ENCODE results near the gene MAML2.
A peak's percentile ranks its signal among the peaks of the same experiment; 100 is the strongest.

MAML2 gene

GRCh38 chr11:96207459-96208449, 135.2 kb downstream of the MAML2 start:
- DNase-seq (ENCODE audit: low spot score), result no peak

- no peak for DNase-seq (ENCODE audit: low spot score)
These were observed 136.0 kb downstream of the MAML2 start for GRCh38 chr11:96206955-96207354.

GRCh38 chr11:96205460-96205809, 137.6 kb downstream of the MAML2 start:
- peak; percentile 93 for DNase-seq (ENCODE audit: low spot score)

- DNase-seq (ENCODE audit: low spot score), result peak; percentile 78
These were observed 138.1 kb downstream of the MAML2 start for GRCh38 chr11:96204721-96205459.

- no peak for DNase-seq (ENCODE audit: low spot score)
These were observed 138.7 kb downstream of the MAML2 start for GRCh38 chr11:96204366-96204659.

GRCh38 chr11:96203567-96204365, 139.2 kb downstream of the MAML2 start:
- DNase-seq (ENCODE audit: low spot score), result no peak

GRCh38 chr11:96200243-96200642, 142.8 kb downstream of the MAML2 start:
- DNase-seq (ENCODE audit: low spot score), result no peak

- no peak for DNase-seq (ENCODE audit: low spot score)
These were observed 143.4 kb downstream of the MAML2 start for GRCh38 chr11:96199563-96200025.

GRCh38 chr11:96197801-96198701, 144.9 kb downstream of the MAML2 start:
- no peak for DNase-seq (ENCODE audit: low spot score)

GRCh38 chr11:96197103-96197502, 145.9 kb downstream of the MAML2 start:
- peak; percentile 54 for DNase-seq (ENCODE audit: low spot score)

- no peak for DNase-seq (ENCODE audit: low spot score)
These were observed 146.8 kb downstream of the MAML2 start for GRCh38 chr11:96196181-96196662.

GRCh38 chr11:96195671-96196070, 147.3 kb downstream of the MAML2 start:
- no peak for DNase-seq (ENCODE audit: low spot score)

- DNase-seq (ENCODE audit: low spot score), result no peak
These were observed 148.2 kb downstream of the MAML2 start for GRCh38 chr11:96194581-96195374.

GRCh38 chr11:96193745-96194443, 149.1 kb downstream of the MAML2 start:
- DNase-seq (ENCODE audit: low spot score), result no peak

- no peak for DNase-seq (ENCODE audit: low spot score)
These were observed 151.2 kb downstream of the MAML2 start for GRCh38 chr11:96191752-96192151.

GRCh38 chr11:96189351-96189750, 153.6 kb downstream of the MAML2 start:
- DNase-seq (ENCODE audit: low spot score), result no peak

GRCh38 chr11:96188243-96189006, 154.6 kb downstream of the MAML2 start:
- DNase-seq (ENCODE audit: low spot score), result no peak

GRCh38 chr11:96187822-96188221, 155.2 kb downstream of the MAML2 start:
- peak; percentile 42 for DNase-seq (ENCODE audit: low spot score)

- DNase-seq (ENCODE audit: low spot score), result no peak
These were observed 156.2 kb downstream of the MAML2 start for GRCh38 chr11:96186806-96187205.
